Measurements from ENCODE around the gene GEMIN2. TPM values are rescaled to one million over a fixed set of nuclear protein-coding genes. Genes with fewer than 3 reads are reported as not detected.
A peak's percentile ranks its signal among the peaks of the same experiment; 100 is the strongest.

Gene GEMIN2
- total and polyA plus RNA-seq, 2 donors (not counting 3 experiments of a cell fraction or from before 2014, with no cell fraction given): 14.3 to 19.5 TPM

GRCh38 chr14:39185256-39186049 is 71.3 kb downstream of the GEMIN2 start:
- peaks cover 15 to 30% of the 10 kb centered on the region in 2 experiments for H3K36me3 ChIP-seq (ENCODE audit: control insufficient read depth in 2 of 2, extremely low read depth in 1 of 2, insufficient read depth in 2 of 2, low read length in 2 of 2)
- no peak overlapping the region for H3K4me2 ChIP-seq (ENCODE audit: insufficient read depth, low read length)
- ChIA-PET POLR2A (interaction anchor here (0.6 to 1.2 kb wide), 5 partner anchors 10 to 71 kb away, joined by 3 to 5 read pairs (median 3); partner anchors contain the start of genes GEMIN2, PNN and TRAPPC6B), CTCF (interaction anchor here (1.0 to 1.2 kb wide), 5 partner anchors 18 to 241 kb away, joined by 3 read pairs; no protein-coding TSS in a partner anchor)
- H3K27ac ChIP-seq (ENCODE audit: insufficient read depth, low read depth, low read length): no peak overlapping the region
- H3K9me3 ChIP-seq (replicated peaks; ENCODE audit: control insufficient read depth, insufficient read depth, low read length): no peaks in the 10 kb centered on the region
- no peak overlapping the region for H2AFZ ChIP-seq (ENCODE audit: low read depth, low read length)
- no peaks in the 10 kb centered on the region for H3K27me3 ChIP-seq (ENCODE audit: control insufficient read depth in 2 of 2, insufficient read depth in 2 of 2, low read length in 2 of 2)
- H3K9ac ChIP-seq (replicated peaks; ENCODE audit: extremely low read depth, insufficient read depth, low read length): no peak overlapping the region
- H3K9me1 ChIP-seq (replicated peaks; ENCODE audit: control insufficient read depth, extremely low read depth, insufficient read depth, low read length): no peaks in the 10 kb centered on the region
- TF ChIP-seq MAX (IDR thresholded peaks at IDR 0.05; ENCODE audit: insufficient read depth, insufficient read length): no peak
- no peak for TF ChIP-seq CTCF (IDR thresholded peaks at IDR 0.05; ENCODE audit: extremely low read depth in 1 of 2, insufficient read depth in 1 of 2, low read depth in 1 of 2, low read length in 2 of 2)
- TF ChIP-seq POLR2A (IDR thresholded peaks at IDR 0.05; ENCODE audit: low read depth, low read length): peak; percentile 25
- TF ChIP-seq EZH2 (IDR thresholded peaks at IDR 0.05; ENCODE audit: borderline replicate concordance, low read depth, low read length, severe bottlenecking): no peak
- TF ChIP-seq MYC (IDR thresholded peaks at IDR 0.05; ENCODE audit: low read depth, low read length): no peak
- no peak for TF ChIP-seq POLR2AphosphoS5 (IDR thresholded peaks at IDR 0.05; ENCODE audit: insufficient read depth, low read depth, low read length)
- intact Hi-C loops (cut with micrococcal nuclease): no loop called here
- no peak for FAIRE-seq
- dilution Hi-C loops (cut with MboI; ENCODE audit: extremely low pct_ligation_motif_present, low sequenced_read_pairs): no loop called here
- DNase-seq (ENCODE audit: low read depth, low spot score): no peak
- peaks cover 9% of the 10 kb centered on the region for H3K79me2 ChIP-seq (ENCODE audit: control insufficient read depth, insufficient read depth, low read length)
- BruUV-seq (replicated peaks): no TSS peak
- no peak overlapping the region for H3K4me3 ChIP-seq (replicated peaks in 1 of 3; ENCODE audit: insufficient read depth in 1 of 3, low read depth in 1 of 3, low read length in 3 of 3)
- no peaks in the 10 kb centered on the region for H4K20me1 ChIP-seq (replicated peaks; ENCODE audit: control insufficient read depth, extremely low read depth, insufficient read depth, low read length)
- peaks cover 10% of the 10 kb centered on the region for H3K4me1 ChIP-seq (ENCODE audit: control insufficient read depth, extremely low read depth, insufficient read depth, low read length)

Small RNA genes lying within 50 kb of the gene (small RNA-seq; reads per million reads assigned to genes)
- not detected for gene AL109628.1 (ENCODE audit: insufficient read depth, insufficient read length, low read depth, low replicate concordance)

Other genes with a start within 250 kb of the GEMIN2 start
- 155 and 156 TPM in 2 replicates for gene SEC23A, start 11.1 kb upstream of the GEMIN2 start, total RNA-seq
- gene SEC23A, start 11.1 kb upstream of the GEMIN2 start, polyA plus RNA-seq: 78.3 and 86.2 TPM in 2 replicates
- gene TRAPPC6B, start 56.0 kb downstream of the GEMIN2 start, total RNA-seq: 19.3 and 21.8 TPM in 2 replicates
- 7.3 and 9.9 TPM in 2 replicates for gene TRAPPC6B, start 56.0 kb downstream of the GEMIN2 start, polyA plus RNA-seq
- gene PNN, start 60.9 kb downstream of the GEMIN2 start, total RNA-seq: 79.4 and 83.5 TPM in 2 replicates
- gene PNN, start 60.9 kb downstream of the GEMIN2 start, polyA plus RNA-seq: 9.9 and 27.3 TPM in 2 replicates
- gene MIA2, start 119.6 kb downstream of the GEMIN2 start, total RNA-seq: 14.9 and 16.2 TPM in 2 replicates
- gene MIA2, start 119.6 kb downstream of the GEMIN2 start, polyA plus RNA-seq: 9.4 and 10.4 TPM in 2 replicates

Measured in endothelial cell of umbilical vein (primary cell).